Activated naive CD8-positive, alpha-beta T cell treated with anti-CD3 and anti-CD28 coated beads, Interleukin-2, amount 10 ng/mL, durations not matched to agents 7 days and 5 days (primary cell): ENCODE results near the gene LDAH. TPM values are rescaled to one million over a fixed set of nuclear protein-coding genes. Genes with fewer than 3 reads are reported as not detected.
A peak's percentile ranks its signal among the peaks of the same experiment; 100 is the strongest.

ENCODE experiments used
- ATAC-seq: fragments of 150-1000 bp; cut with Tn5 transposase; one replicate; pipeline ENCODE4 v1.10.0; 2021; ENCODE audit warnings: low read depth, moderate library complexity
- POLR2A ChIA-PET: fragments of 350-600 bp; sonication (Branson Sonifier 250); formaldehyde crosslinking; loops from one replicate; lab custom pipeline; 2021; ENCODE audit warnings: antibody characterized with exemption; lab: Charles Lee
- DNase-seq: peaks from one replicate; pipeline ENCODE4 v3.0.0; 2021
- H3K27ac Mint-ChIP-seq: one replicate; pipeline ENCODE4 v1.8.0; 2022; ENCODE audit warnings: mild to moderate bottlenecking, mixed read lengths
- H3K27me3 Mint-ChIP-seq: one replicate; pipeline ENCODE4 v1.8.0; 2022; ENCODE audit warnings: mild to moderate bottlenecking, moderate library complexity, mixed read lengths
- H3K36me3 Mint-ChIP-seq: one replicate; pipeline ENCODE4 v1.8.0; 2021; ENCODE audit warnings: mild to moderate bottlenecking, mixed read lengths
- H3K4me1 Mint-ChIP-seq: one replicate; pipeline ENCODE4 v1.8.0; 2021; ENCODE audit warnings: mixed read lengths
- H3K4me3 Mint-ChIP-seq: one replicate; pipeline ENCODE4 v1.8.0; 2022; ENCODE audit warnings: mild to moderate bottlenecking, moderate library complexity, mixed read lengths
- H3K9me3 Mint-ChIP-seq: one replicate; pipeline ENCODE4 v1.8.0; 2021; ENCODE audit warnings: mixed read lengths
- total RNA-seq, 2 experiments: library from RNA; stranded (reverse); gene quantifications; one replicate each; pipeline ENCODE4 v1.2.3, GENCODE V29; 2021

The LDAH gene
- total RNA-seq, 2 experiments from 2014 or later: 19.1 to 21.8 TPM

- H3K27ac Mint-ChIP-seq: no peak overlapping the region
- no peak for DNase-seq
- POLR2A ChIA-PET: interaction anchor here (0.7 kb wide), 1 partner anchor 151 kb away, joined by 4 read pairs; no protein-coding TSS in a partner anchor
- H3K4me1 Mint-ChIP-seq: peaks cover 6% of the 10 kb centered on the region
- no peak overlapping the region for H3K4me3 Mint-ChIP-seq
- no peaks in the 10 kb centered on the region for H3K36me3 Mint-ChIP-seq
- no peak for ATAC-seq
- H3K27me3 Mint-ChIP-seq: peaks cover 74% of the 10 kb centered on the region
- no peaks in the 10 kb centered on the region for H3K9me3 Mint-ChIP-seq
These were observed 152.4 kb downstream of the LDAH start for GRCh38 chr2:20670315-20671035.

- H3K4me3 Mint-ChIP-seq: no peak overlapping the region
- ATAC-seq (no peak), DNase-seq (no peak)
- no peaks in the 10 kb centered on the region for H3K9me3 Mint-ChIP-seq
- H3K36me3 Mint-ChIP-seq: no peaks in the 10 kb centered on the region
- H3K4me1 Mint-ChIP-seq: peaks cover 6% of the 10 kb centered on the region
- H3K27me3 Mint-ChIP-seq: peaks cover 81% of the 10 kb centered on the region
- no peak overlapping the region for H3K27ac Mint-ChIP-seq
- POLR2A ChIA-PET: no interaction called here
These were observed 153.2 kb downstream of the LDAH start for GRCh38 chr2:20669562-20670314.

DNA sequence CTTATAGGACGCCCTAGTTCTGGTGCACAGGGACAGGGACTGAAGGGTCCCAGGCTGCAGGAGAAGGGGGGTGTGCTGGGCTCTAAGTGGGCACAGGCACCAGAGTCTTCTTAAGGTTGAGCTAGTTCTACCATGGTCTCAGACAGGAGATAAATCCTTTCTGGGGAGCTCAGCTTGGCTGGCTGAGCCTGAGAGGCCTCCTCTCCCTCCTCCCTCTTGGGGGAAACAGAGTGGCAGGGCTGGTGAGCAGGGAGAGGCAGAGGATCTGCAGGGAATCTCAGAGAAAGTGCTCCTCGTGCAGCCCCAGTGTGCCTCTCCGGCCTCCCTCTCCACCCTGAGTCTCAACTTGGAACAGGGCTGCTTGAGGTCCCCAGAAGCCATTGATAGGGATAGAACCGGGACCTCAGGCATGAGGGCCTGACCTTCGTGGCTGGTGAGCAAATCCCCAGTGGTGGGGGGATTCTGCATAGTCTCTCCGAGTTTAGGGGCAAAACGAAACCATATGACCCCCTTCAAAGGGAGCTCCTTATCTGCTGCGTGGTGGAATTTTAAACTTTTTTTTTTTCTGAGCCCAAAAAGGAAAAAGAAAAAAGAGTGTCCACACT is 153.9 kb downstream of the LDAH start:
- H3K9me3 Mint-ChIP-seq: no peaks in the 10 kb centered on the region
- H3K4me3 Mint-ChIP-seq: no peak overlapping the region
- POLR2A ChIA-PET: no interaction called here
- H3K27ac Mint-ChIP-seq: no peak overlapping the region
- no peak for ATAC-seq
- H3K4me1 Mint-ChIP-seq: peaks cover 6% of the 10 kb centered on the region
- H3K27me3 Mint-ChIP-seq: peaks cover 85% of the 10 kb centered on the region
- DNase-seq: no peak
- no peaks in the 10 kb centered on the region for H3K36me3 Mint-ChIP-seq

DNA sequence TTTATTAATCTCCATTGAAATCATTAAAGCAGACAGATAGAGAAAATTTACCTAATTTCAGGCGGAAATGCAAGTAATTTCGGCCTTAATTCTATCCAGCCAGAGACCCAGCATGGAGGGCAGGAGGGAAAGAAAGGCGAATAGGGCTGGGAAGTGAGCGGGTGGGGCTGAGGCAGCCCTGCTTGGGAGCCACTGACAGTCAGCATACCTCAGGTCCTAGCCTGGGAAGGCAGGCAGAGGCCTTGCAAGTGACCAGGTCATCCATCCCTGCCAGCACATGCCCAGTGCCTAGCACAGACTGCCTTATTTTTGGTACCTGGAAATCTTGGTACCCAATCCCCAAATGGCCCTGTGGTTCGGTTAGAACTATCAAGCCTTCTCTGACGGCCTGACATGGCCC is 154.4 kb downstream of the LDAH start:
- Mint-ChIP-seq H3K4me3 (no peak overlapping the region), H3K36me3 (no peaks in the 10 kb centered on the region), H3K9me3 (no peaks in the 10 kb centered on the region), H3K27me3 (peaks cover 85% of the 10 kb centered on the region), H3K4me1 (peaks cover 6% of the 10 kb centered on the region), H3K27ac (no peak overlapping the region)
- ATAC-seq: no peak
- no peak for DNase-seq
- POLR2A ChIA-PET: no interaction called here

- no peaks in the 10 kb centered on the region for H3K9me3 Mint-ChIP-seq
- DNase-seq (no peak), ATAC-seq (no peak)
- H3K4me1 Mint-ChIP-seq: peaks cover 6% of the 10 kb centered on the region
- no peak overlapping the region for H3K4me3 Mint-ChIP-seq
- H3K36me3 Mint-ChIP-seq: no peaks in the 10 kb centered on the region
- POLR2A ChIA-PET: no interaction called here
- H3K27ac Mint-ChIP-seq: no peak overlapping the region
- peaks cover 85% of the 10 kb centered on the region for H3K27me3 Mint-ChIP-seq
These were observed 155.1 kb downstream of the LDAH start for GRCh38 chr2:20667531-20668401.

GRCh38 chr2:20667151-20667530 is 155.8 kb downstream of the LDAH start:
- POLR2A ChIA-PET: no interaction called here
- Mint-ChIP-seq H3K36me3 (no peaks in the 10 kb centered on the region), H3K4me3 (no peak overlapping the region), H3K27me3 (peaks cover 85% of the 10 kb centered on the region), H3K9me3 (no peaks in the 10 kb centered on the region), H3K27ac (no peak overlapping the region), H3K4me1 (peaks cover 6% of the 10 kb centered on the region)
- no peak for DNase-seq
- ATAC-seq: no peak

DNA sequence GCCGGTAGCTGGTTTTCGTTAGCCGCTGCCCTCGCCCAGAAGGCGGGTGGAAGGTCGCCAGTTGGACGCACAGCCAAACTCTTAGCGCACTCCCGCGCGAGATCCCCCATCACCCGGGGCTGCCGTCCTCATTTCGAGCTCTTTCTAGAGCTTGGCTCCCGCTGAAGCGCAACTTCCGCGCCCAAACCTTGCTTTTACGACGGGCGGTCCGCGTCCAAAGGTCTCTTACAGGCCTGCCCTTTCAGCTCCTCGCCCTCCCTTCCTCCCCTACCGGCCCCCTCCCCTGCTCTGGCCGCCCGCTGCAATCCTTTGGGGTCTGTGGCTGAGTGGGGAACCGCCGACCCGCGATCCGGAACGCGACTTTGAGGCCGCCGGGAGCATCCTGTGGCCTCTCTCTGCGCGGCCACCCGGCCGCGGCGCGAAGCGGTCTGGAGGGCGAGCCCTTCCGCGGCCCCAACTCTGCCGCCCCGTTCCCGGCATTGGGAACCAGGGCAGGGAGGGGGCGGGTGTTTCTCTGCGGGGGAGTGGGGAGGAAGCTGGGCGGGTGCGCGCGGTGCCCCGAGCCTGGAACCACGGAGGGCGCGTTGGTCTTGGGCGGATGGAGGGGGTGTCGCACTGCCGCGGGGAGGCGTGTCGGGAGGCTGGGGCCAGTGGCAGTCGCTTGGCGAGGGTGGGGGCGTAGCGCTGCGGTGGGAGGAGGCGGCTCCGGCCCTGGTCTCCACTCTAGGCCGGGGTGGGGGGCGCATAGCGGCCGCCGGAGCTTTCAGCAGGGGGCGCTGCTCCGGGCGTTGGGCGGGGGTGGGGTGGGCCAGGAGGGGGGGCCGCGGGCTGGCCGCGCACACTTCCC is 156.4 kb downstream of the LDAH start, which contains the start of gene GDF7:
Gene GDF7 (plus strand): TSS at position 841 of the 847 bp plus-strand sequence. CDS start 96 bp downstream, outside the sequence.
- ATAC-seq (peak; percentile 9), DNase-seq (no peak)
- peak within 1 kb of the TSS; percentile 50 for H3K4me3 Mint-ChIP-seq
- H3K4me1 Mint-ChIP-seq: peaks cover 6% of the 10 kb centered on the region
- H3K27me3 Mint-ChIP-seq: peaks cover 83% of the 10 kb centered on the region
- H3K36me3 Mint-ChIP-seq: no peaks in the 10 kb centered on the region
- H3K9me3 Mint-ChIP-seq: no peaks in the 10 kb centered on the region
- POLR2A ChIA-PET: interaction anchor here (1.1 kb wide), 1 partner anchor 15 kb away, joined by 6 read pairs; the partner anchor contains the start of gene HS1BP3
- H3K27ac Mint-ChIP-seq: no peak within 1 kb of the TSS

DNA sequence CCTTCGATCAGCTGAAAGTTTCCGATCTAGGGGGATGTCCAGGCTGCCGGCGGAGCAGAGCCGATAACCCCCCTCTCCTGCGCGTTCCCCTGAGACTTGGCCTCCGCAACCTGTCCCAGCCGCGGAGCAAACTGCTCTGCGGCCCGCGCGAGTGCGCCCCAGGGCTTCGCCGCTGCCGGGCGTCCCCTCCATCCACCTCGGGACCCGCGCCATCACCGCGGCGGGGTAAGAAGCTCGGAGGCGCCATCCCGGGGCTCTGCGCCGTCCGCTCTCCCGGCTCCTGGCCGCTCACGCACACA is 156.9 kb downstream of the LDAH start:
- Mint-ChIP-seq H3K27ac (no peak overlapping the region), H3K4me3 (peak overlapping the region; percentile 50), H3K36me3 (no peaks in the 10 kb centered on the region), H3K27me3 (peaks cover 82% of the 10 kb centered on the region), H3K9me3 (no peaks in the 10 kb centered on the region), H3K4me1 (peaks cover 6% of the 10 kb centered on the region)
- ATAC-seq (no peak), DNase-seq (no peak)
- POLR2A ChIA-PET: interaction anchor here (1.1 kb wide), 1 partner anchor 15 kb away, joined by 6 read pairs; the partner anchor contains the start of gene HS1BP3

DNA sequence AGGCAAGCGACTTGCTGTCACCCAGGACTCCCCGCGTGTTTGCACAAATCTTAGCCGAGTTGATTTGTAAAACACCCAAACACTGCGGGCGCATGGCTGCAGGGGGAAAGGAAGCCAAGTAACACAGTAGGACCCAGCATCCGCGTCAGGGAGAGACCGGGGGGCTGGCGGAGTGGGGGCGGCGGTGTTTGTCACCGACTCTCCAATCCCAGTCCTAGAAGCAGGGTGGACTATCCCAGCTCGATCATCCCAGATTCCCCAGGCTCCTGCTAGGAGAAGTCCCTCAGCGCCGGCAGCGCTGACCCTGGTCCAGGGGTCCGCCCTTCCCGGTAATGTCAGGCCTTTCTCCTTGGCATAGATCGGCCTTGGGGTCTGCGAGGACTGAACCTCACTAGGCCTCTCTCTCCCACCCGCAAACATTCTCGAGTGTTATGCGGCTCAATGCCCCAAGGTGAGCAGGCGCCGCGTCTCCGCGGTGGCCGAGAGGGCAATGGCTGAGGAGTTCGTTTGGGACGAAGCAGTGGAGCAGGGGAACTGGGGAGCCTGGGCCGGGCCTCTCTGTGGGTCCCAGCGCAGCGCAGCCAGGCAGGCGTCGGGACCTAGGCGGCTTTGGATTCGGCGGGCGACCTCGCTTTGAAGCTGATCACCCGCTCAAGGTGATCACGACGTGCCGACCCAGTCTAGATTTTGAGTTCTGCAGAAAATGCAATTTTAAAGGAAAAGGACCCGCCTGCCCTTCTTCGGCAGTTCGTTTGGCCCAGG is 157.5 kb downstream of the LDAH start:
- Mint-ChIP-seq H3K27me3 (peaks cover 87% of the 10 kb centered on the region), H3K36me3 (no peaks in the 10 kb centered on the region), H3K27ac (no peak overlapping the region), H3K4me3 (peak overlapping the region; percentile 32), H3K9me3 (no peaks in the 10 kb centered on the region), H3K4me1 (peaks cover 6% of the 10 kb centered on the region)
- POLR2A ChIA-PET: interaction anchor here (1.1 kb wide), 1 partner anchor 14 kb away, joined by 6 read pairs; the partner anchor contains the start of gene HS1BP3
- no peak for DNase-seq
- no peak for ATAC-seq

DNA sequence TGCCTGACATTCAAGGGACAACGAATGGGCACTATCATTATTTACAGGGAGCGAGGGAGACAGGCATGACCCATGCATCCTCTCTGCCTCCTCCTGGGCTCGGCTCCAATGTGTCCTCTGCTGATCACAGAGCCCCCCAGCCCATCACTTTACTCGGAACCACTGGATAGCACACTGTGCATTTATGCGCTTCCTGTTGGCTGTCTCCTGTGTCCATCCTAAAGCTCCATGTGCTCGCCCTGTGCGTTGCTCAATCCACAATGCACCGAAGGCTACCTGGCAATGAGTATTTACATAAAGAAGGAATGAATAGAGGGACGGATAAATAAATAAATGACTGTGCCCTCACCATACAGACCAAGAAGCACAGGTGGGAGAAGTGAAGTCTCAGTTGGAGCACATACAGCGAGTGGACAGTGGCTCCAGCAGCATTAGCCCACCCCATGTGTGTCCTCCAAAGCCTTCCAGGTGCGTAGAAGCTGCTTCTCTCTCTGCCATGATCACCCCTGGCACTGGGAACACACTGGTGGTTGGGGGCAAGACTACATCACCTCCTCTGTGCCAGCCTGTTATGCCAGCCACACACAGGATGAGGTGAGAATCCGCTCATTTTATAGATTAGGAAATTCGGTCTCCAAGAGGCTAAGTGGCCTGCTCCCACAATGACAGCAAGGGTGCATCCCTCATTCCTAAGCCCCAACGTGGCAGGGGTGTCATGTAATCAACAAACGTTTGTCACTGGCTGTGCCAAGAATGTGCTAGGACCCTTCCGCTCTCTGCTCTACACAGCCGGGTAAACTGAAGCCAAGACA is 158.3 kb downstream of the LDAH start:
- Mint-ChIP-seq H3K27ac (no peak overlapping the region), H3K36me3 (no peaks in the 10 kb centered on the region), H3K27me3 (peaks cover 84% of the 10 kb centered on the region), H3K4me1 (peaks cover 5% of the 10 kb centered on the region), H3K9me3 (no peaks in the 10 kb centered on the region), H3K4me3 (no peak overlapping the region)
- POLR2A ChIA-PET: no interaction called here
- DNase-seq (no peak), ATAC-seq (no peak)

- Mint-ChIP-seq H3K27ac (no peak overlapping the region), H3K4me3 (no peak overlapping the region), H3K9me3 (no peaks in the 10 kb centered on the region), H3K27me3 (peaks cover 84% of the 10 kb centered on the region), H3K36me3 (no peaks in the 10 kb centered on the region), H3K4me1 (peaks cover 5% of the 10 kb centered on the region)
- DNase-seq (no peak), ATAC-seq (no peak)
- POLR2A ChIA-PET: interaction anchor here (1.2 kb wide), 1 partner anchor 13 kb away, joined by 5 read pairs; no protein-coding TSS in a partner anchor
These were observed 158.9 kb downstream of the LDAH start for GRCh38 chr2:20664071-20664390.
